Muscle layer of duodenum (tissue), 2 donors: ENCODE results near the gene CCDC192.
"Not testable (repeated sequence)": the region's sequence is repeated elsewhere in the genome, so short reads cannot be mapped to it uniquely, and the experiment has no call there.

Source experiments
- H3K27ac ChIP-seq: one replicate; pipeline ENCODE4 v1.7.0; 2013; ENCODE audit warnings: mild to moderate bottlenecking, low read length
- H3K27me3 ChIP-seq: one replicate; pipeline ENCODE4 v1.7.0; 2013; ENCODE audit warnings: low read depth, mild to moderate bottlenecking, control low read depth, low read length
- H3K36me3 ChIP-seq, 2 donors: one replicate each; pipeline ENCODE4 v1.7.0; 2013; ENCODE audit warnings: low read length in 2 of 2, control low read depth in 1 of 2, mild to moderate bottlenecking in 1 of 2; ENCODE audit not compliant: insufficient read depth in 2 of 2, control insufficient read depth in 1 of 2
- H3K4me1 ChIP-seq, 2 donors: one replicate each; pipeline ENCODE4 v1.7.0; 2013; ENCODE audit warnings: low read length in 2 of 2, mild to moderate bottlenecking in 2 of 2, control low read depth in 1 of 2, moderate library complexity in 1 of 2; ENCODE audit not compliant: insufficient read depth in 2 of 2, control insufficient read depth in 1 of 2
- H3K4me3 ChIP-seq, 2 donors: one replicate each; pipeline ENCODE4 v1.7.0; 2013; ENCODE audit warnings: low read length in 2 of 2, low read depth in 1 of 2, mild to moderate bottlenecking in 1 of 2
- H3K9me3 ChIP-seq, 2 donors: one replicate each; pipeline ENCODE4 v1.7.0; 2013; ENCODE audit warnings: low read length in 2 of 2, control low read depth in 1 of 2, mild to moderate bottlenecking in 1 of 2; ENCODE audit not compliant: control insufficient read depth in 1 of 2
- donor health status: healthy.

The CCDC192 gene

GRCh38 chr5:127744241-127744640 lies 41.0 kb downstream of the CCDC192 start:
- no peaks in the 10 kb centered on the region for H3K27me3 ChIP-seq
- no peaks in the 10 kb centered on the region for H3K4me1 ChIP-seq
- no peak overlapping the region for H3K4me3 ChIP-seq
- no peak overlapping the region for H3K27ac ChIP-seq
- H3K36me3 ChIP-seq = no peaks in the 10 kb centered on the region
- no peaks in the 10 kb centered on the region for H3K9me3 ChIP-seq

- Histone ChIP-seq H3K27ac (no peak overlapping the region), H3K4me3 (no peak overlapping the region), H3K36me3 (no peaks in the 10 kb centered on the region), H3K4me1 (no peaks in the 10 kb centered on the region), H3K27me3 (no peaks in the 10 kb centered on the region), H3K9me3 (no peaks in the 10 kb centered on the region)
Measured at GRCh38 chr5:127746756-127747155, 43.6 kb downstream of the CCDC192 start.

- H3K27me3 ChIP-seq, H3K36me3 ChIP-seq, H3K9me3 ChIP-seq, H3K4me3 ChIP-seq, H3K27ac ChIP-seq: not testable (repeated sequence)
- peaks cover 0 to 10% of the 10 kb centered on the region in 2 donors for H3K4me1 ChIP-seq
Measured at GRCh38 chr5:127752503-127753265, 49.5 kb downstream of the CCDC192 start.

- Histone ChIP-seq H3K4me1 (peaks cover 0 to 10% of the 10 kb centered on the region in 2 donors), H3K4me3 (no peak overlapping the region), H3K27ac (no peak overlapping the region), H3K27me3 (no peaks in the 10 kb centered on the region), H3K9me3 (no peaks in the 10 kb centered on the region), H3K36me3 (no peaks in the 10 kb centered on the region)
Measured at GRCh38 chr5:127754259-127754658, 51.1 kb downstream of the CCDC192 start.

GRCh38 chr5:127754706-127755105 lies 51.5 kb downstream of the CCDC192 start:
- no peak overlapping the region for H3K27ac ChIP-seq
- H3K27me3 ChIP-seq = no peaks in the 10 kb centered on the region
- no peaks in the 10 kb centered on the region for H3K9me3 ChIP-seq
- no peaks in the 10 kb centered on the region for H3K36me3 ChIP-seq
- H3K4me3 ChIP-seq = no peak overlapping the region
- H3K4me1 ChIP-seq = peaks cover 0 to 10% of the 10 kb centered on the region in 2 donors

GRCh38 chr5:127757576-127757975 lies 54.4 kb downstream of the CCDC192 start:
- no peak overlapping the region for H3K27ac ChIP-seq
- no peaks in the 10 kb centered on the region for H3K9me3 ChIP-seq
- H3K4me3 ChIP-seq = no peak overlapping the region
- H3K27me3 ChIP-seq = no peaks in the 10 kb centered on the region
- no peaks in the 10 kb centered on the region for H3K36me3 ChIP-seq
- peaks cover 0 to 15% of the 10 kb centered on the region in 2 donors for H3K4me1 ChIP-seq

GRCh38 chr5:127758766-127759283 lies 55.6 kb downstream of the CCDC192 start:
- Histone ChIP-seq H3K9me3 (no peaks in the 10 kb centered on the region), H3K27ac (peak overlapping the region; percentile 48)

GRCh38 chr5:127761869-127762268 lies 58.7 kb downstream of the CCDC192 start:
- Histone ChIP-seq H3K36me3 (no peaks in the 10 kb centered on the region), H3K27ac (no peak overlapping the region), H3K4me3 (no peak overlapping the region), H3K27me3 (no peaks in the 10 kb centered on the region), H3K9me3 (no peaks in the 10 kb centered on the region), H3K4me1 (peaks cover 0 to 11% of the 10 kb centered on the region in 2 donors)

More at GRCh38 chr5:127758766-127759283, 55.6 kb downstream of the CCDC192 start:
- peaks cover 0 to 21% of the 10 kb centered on the region in 2 donors for H3K4me1 ChIP-seq
- no peaks in the 10 kb centered on the region for H3K27me3 ChIP-seq
- H3K36me3 ChIP-seq = no peaks in the 10 kb centered on the region
- no peak overlapping the region for H3K4me3 ChIP-seq

- Histone ChIP-seq H3K4me3 (no peak overlapping the region), H3K27ac (no peak overlapping the region), H3K4me1 (peaks cover 0 to 11% of the 10 kb centered on the region in 2 donors)
Measured at GRCh38 chr5:127762412-127762811, 59.2 kb downstream of the CCDC192 start.

GRCh38 chr5:127766676-127767335 lies 63.6 kb downstream of the CCDC192 start:
- H3K27me3 ChIP-seq = no peaks in the 10 kb centered on the region
- no peak overlapping the region for H3K4me3 ChIP-seq
- no peaks in the 10 kb centered on the region for H3K9me3 ChIP-seq
- H3K4me1 ChIP-seq = peaks cover 0 to 11% of the 10 kb centered on the region in 2 donors
- no peaks in the 10 kb centered on the region for H3K36me3 ChIP-seq
- H3K27ac ChIP-seq = no peak overlapping the region

More at GRCh38 chr5:127762412-127762811, 59.2 kb downstream of the CCDC192 start:
- Histone ChIP-seq H3K9me3 (no peaks in the 10 kb centered on the region), H3K27me3 (no peaks in the 10 kb centered on the region), H3K36me3 (no peaks in the 10 kb centered on the region)

- H3K4me3 ChIP-seq = no peak overlapping the region
- no peaks in the 10 kb centered on the region for H3K36me3 ChIP-seq
- no peaks in the 10 kb centered on the region for H3K27me3 ChIP-seq
- H3K4me1 ChIP-seq = no peaks in the 10 kb centered on the region
- no peak overlapping the region for H3K27ac ChIP-seq
- no peaks in the 10 kb centered on the region for H3K9me3 ChIP-seq
Measured at GRCh38 chr5:127769386-127769785, 66.2 kb downstream of the CCDC192 start.
